SJSA1 (cell line): ENCODE results near the gene DYRK1B. TPM values are rescaled to one million over a fixed set of nuclear protein-coding genes. Genes with fewer than 3 reads are reported as not detected.
A peak's percentile ranks its signal among the peaks of the same experiment; 100 is the strongest.
"Not testable (repeated sequence)": the region's sequence is repeated elsewhere in the genome, so short reads cannot be mapped to it uniquely, and the experiment has no call there.

ENCODE experiments used
- DNase-seq, 2 experiments: peaks; one replicate each; pipeline ENCODE4 v3.0.0-alpha.2; 2015 to 2020; ENCODE audit warnings: low spot score in 2 of 2, low read depth in 1 of 2
- H3K27ac ChIP-seq: fragments of 250-450 bp; sonication (Bioruptor Pico); 2 replicates; pipeline ENCODE4 v1.5.1; 2020; ENCODE audit warnings: mild to moderate bottlenecking, moderate library complexity
- H3K27me3 ChIP-seq: fragments of 250-450 bp; sonication (Bioruptor Pico); replicated peaks from 2 replicates; pipeline ENCODE4 v1.5.1; 2020; ENCODE audit warnings: mild to moderate bottlenecking, moderate library complexity
- H3K36me3 ChIP-seq: fragments of 250-450 bp; sonication (Bioruptor Pico); 2 replicates; pipeline ENCODE4 v1.5.1; 2020; ENCODE audit warnings: mild to moderate bottlenecking
- H3K4me1 ChIP-seq: fragments of 250-450 bp; sonication (Bioruptor Pico); replicated peaks from 2 replicates; pipeline ENCODE4 v1.6.1; 2021; ENCODE audit warnings: mild to moderate bottlenecking
- H3K4me3 ChIP-seq: fragments of 250-450 bp; sonication (Bioruptor Pico); 2 replicates; pipeline ENCODE4 v1.5.1; 2020; ENCODE audit warnings: mild to moderate bottlenecking
- H3K9me3 ChIP-seq: fragments of 250-450 bp; sonication (Bioruptor Pico); replicated peaks from 2 replicates; pipeline ENCODE4 v1.5.1; 2020; ENCODE audit warnings: mild to moderate bottlenecking
- total RNA-seq: library from RNA; depleted of rRNA; stranded (reverse); fragments of >200 nt; shearing (Covaris generic); gene quantifications from 2 replicates; pipeline ENCODE4 v1.2.3, GENCODE V29; 2014

Gene DYRK1B
- total RNA-seq, 1 experiment from 2014 or later = 2.0 TPM

- no peak overlapping the region for H3K27ac ChIP-seq
- no peaks in the 10 kb centered on the region for H3K27me3 ChIP-seq
- peaks cover 2% of the 10 kb centered on the region; the same call in 1 of the 2 replicates for H3K36me3 ChIP-seq
- no peaks in the 10 kb centered on the region; the same call in 1 of the 2 replicates for H3K9me3 ChIP-seq
- peaks cover 11% of the 10 kb centered on the region for H3K4me1 ChIP-seq
- H3K4me3 ChIP-seq = peak overlapping the region; percentile 52
- no peak for DNase-seq
These were observed 10.3 kb downstream of the DYRK1B start for GRCh38 chr19:39823686-39824085.

- no peaks in the 10 kb centered on the region for H3K27me3 ChIP-seq
- H3K36me3 ChIP-seq = no peaks in the 10 kb centered on the region
- no peaks in the 10 kb centered on the region; the same call in 1 of the 2 replicates for H3K9me3 ChIP-seq
- H3K27ac ChIP-seq = no peak overlapping the region
- H3K4me3 ChIP-seq = no peak overlapping the region
- no peak for DNase-seq
- peaks cover 11% of the 10 kb centered on the region for H3K4me1 ChIP-seq
These were observed 13.3 kb downstream of the DYRK1B start for GRCh38 chr19:39820696-39821095.

GRCh38 chr19:39819786-39820185 is 14.2 kb downstream of the DYRK1B start:
- no peaks in the 10 kb centered on the region; the same call in 1 of the 2 replicates for H3K9me3 ChIP-seq
- H3K27ac ChIP-seq = no peak overlapping the region
- no peak overlapping the region for H3K4me3 ChIP-seq
- H3K4me1 ChIP-seq = peaks cover 9% of the 10 kb centered on the region
- H3K27me3 ChIP-seq = no peaks in the 10 kb centered on the region
- DNase-seq = no peak
- H3K36me3 ChIP-seq = no peaks in the 10 kb centered on the region

GRCh38 chr19:39818626-39819097 is 15.3 kb downstream of the DYRK1B start:
- DNase-seq = no peak
- Histone ChIP-seq H3K4me1 (peaks cover 2% of the 10 kb centered on the region), H3K27ac (no peak overlapping the region), H3K36me3 (no peaks in the 10 kb centered on the region), H3K4me3 (no peak overlapping the region), H3K9me3 (no peaks in the 10 kb centered on the region; the same call in 1 of the 2 replicates), H3K27me3 (no peaks in the 10 kb centered on the region)

GRCh38 chr19:39817888-39818561 is 15.9 kb downstream of the DYRK1B start:
- H3K36me3 ChIP-seq = no peaks in the 10 kb centered on the region
- no peak for DNase-seq
- H3K4me3 ChIP-seq = no peak overlapping the region
- H3K4me1 ChIP-seq = no peaks in the 10 kb centered on the region
- H3K27me3 ChIP-seq = no peaks in the 10 kb centered on the region
- no peaks in the 10 kb centered on the region; the same call in 1 of the 2 replicates for H3K9me3 ChIP-seq
- H3K27ac ChIP-seq = no peak overlapping the region

- Histone ChIP-seq H3K4me1 (no peaks in the 10 kb centered on the region), H3K27ac (no peak overlapping the region), H3K36me3 (no peaks in the 10 kb centered on the region), H3K4me3 (no peak overlapping the region), H3K27me3 (no peaks in the 10 kb centered on the region), H3K9me3 (no peaks in the 10 kb centered on the region)
- DNase-seq = peak in 1 of 2 experiments; percentile 18
These were observed 17.5 kb downstream of the DYRK1B start for GRCh38 chr19:39816287-39817048.

GRCh38 chr19:39814595-39814994 is 19.4 kb downstream of the DYRK1B start:
- Histone ChIP-seq H3K27ac (no peak overlapping the region), H3K9me3 (no peaks in the 10 kb centered on the region), H3K4me3 (no peak overlapping the region), H3K36me3 (no peaks in the 10 kb centered on the region), H3K27me3 (no peaks in the 10 kb centered on the region), H3K4me1 (no peaks in the 10 kb centered on the region)
- DNase-seq = no peak

- not testable (repeated sequence) for H3K4me1 ChIP-seq, H3K9me3 ChIP-seq, H3K4me3 ChIP-seq, H3K36me3 ChIP-seq, H3K27me3 ChIP-seq, H3K27ac ChIP-seq
- DNase-seq = peak in 1 of 2 experiments; percentile 5
These were observed 19.9 kb downstream of the DYRK1B start for GRCh38 chr19:39814111-39814510.

- no peak overlapping the region for H3K4me3 ChIP-seq
- H3K27me3 ChIP-seq = no peaks in the 10 kb centered on the region
- H3K9me3 ChIP-seq = no peaks in the 10 kb centered on the region
- DNase-seq = peak in 1 of 2 experiments; percentile 6
- no peaks in the 10 kb centered on the region for H3K36me3 ChIP-seq
- H3K27ac ChIP-seq = no peak overlapping the region
- no peaks in the 10 kb centered on the region for H3K4me1 ChIP-seq
These were observed 20.5 kb downstream of the DYRK1B start for GRCh38 chr19:39813264-39813993.

- 0 out of 2 replicates have a peak, but pooled peaks cover 4% of the 10 kb centered on the region for H3K27me3 ChIP-seq
- DNase-seq = peak in 1 of 2 experiments; percentile 5
- no peaks in the 10 kb centered on the region for H3K9me3 ChIP-seq
These were observed 22.9 kb downstream of the DYRK1B start for GRCh38 chr19:39811064-39811463.

GRCh38 chr19:39810424-39810823 is 23.5 kb downstream of the DYRK1B start:
- Histone ChIP-seq H3K27me3 (0 out of 2 replicates have a peak, but pooled peaks cover 4% of the 10 kb centered on the region), H3K4me3 (no peak overlapping the region), H3K9me3 (no peaks in the 10 kb centered on the region), H3K36me3 (no peaks in the 10 kb centered on the region), H3K4me1 (no peaks in the 10 kb centered on the region), H3K27ac (no peak overlapping the region)
- peak in 1 of 2 experiments; percentile 17 for DNase-seq

More at GRCh38 chr19:39811064-39811463, 22.9 kb downstream of the DYRK1B start:
- H3K4me1 ChIP-seq = no peaks in the 10 kb centered on the region
- no peaks in the 10 kb centered on the region for H3K36me3 ChIP-seq
- H3K4me3 ChIP-seq = no peak overlapping the region
- no peak overlapping the region for H3K27ac ChIP-seq

- H3K27ac ChIP-seq = no peak overlapping the region
- H3K4me1 ChIP-seq = no peaks in the 10 kb centered on the region
- H3K36me3 ChIP-seq = no peaks in the 10 kb centered on the region
These were observed 24.6 kb downstream of the DYRK1B start for GRCh38 chr19:39809368-39809767.

GRCh38 chr19:39808688-39809087 is 25.3 kb downstream of the DYRK1B start:
- H3K9me3 ChIP-seq, H3K4me3 ChIP-seq, H3K27me3 ChIP-seq, H3K36me3 ChIP-seq, H3K27ac ChIP-seq, H3K4me1 ChIP-seq: not testable (repeated sequence)
- DNase-seq = peak in 1 of 2 experiments; percentile 5

More at GRCh38 chr19:39809368-39809767, 24.6 kb downstream of the DYRK1B start:
- DNase-seq = peak in 1 of 2 experiments; percentile 21
- Histone ChIP-seq H3K9me3 (no peaks in the 10 kb centered on the region), H3K27me3 (0 out of 2 replicates have a peak, but pooled peaks cover 4% of the 10 kb centered on the region), H3K4me3 (no peak overlapping the region)
